ENCODE data around the gene PCCA. TPM values are rescaled to one million over a fixed set of nuclear protein-coding genes. Genes with fewer than 3 reads are reported as not detected.

Gene PCCA
- total and polyA plus RNA-seq, 2 donors (not counting 1 experiment from before 2014, with no cell fraction given), result 4.8 to 17.4 TPM

DNA sequence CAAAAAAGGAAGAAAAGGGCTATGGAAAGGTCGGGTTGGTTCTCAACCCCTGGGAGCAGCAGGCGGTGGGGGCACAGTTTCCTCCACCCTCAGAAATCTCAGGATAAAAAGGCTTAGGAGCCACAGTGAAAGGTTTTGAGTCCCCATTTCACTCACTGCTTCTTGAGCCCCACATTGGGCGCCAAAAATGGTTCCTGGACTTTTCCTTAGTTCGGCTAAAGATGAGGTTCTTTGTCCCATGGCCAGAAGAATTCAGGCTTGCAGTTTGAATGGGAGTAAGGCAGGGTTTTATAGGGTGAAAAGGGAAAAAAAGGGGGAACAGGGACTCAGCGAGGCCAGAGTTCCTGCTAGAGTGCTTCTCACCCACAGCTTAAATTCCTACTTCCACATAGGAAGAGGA lies 320.2 kb downstream of the PCCA start:
- H3K9ac ChIP-seq (ENCODE audit: low read length), result no peak overlapping the region
- no peak overlapping the region for H3K4me2 ChIP-seq (replicated peaks; ENCODE audit: low read depth, low read length, poor library complexity, severe bottlenecking)
- ChIA-PET CTCF (no interaction called here), POLR2A (no interaction called here)
- H3K4me3 Mint-ChIP-seq, result no peak overlapping the region
- H3K27me3 ChIP-seq (replicated peaks in 1 of 4; ENCODE audit: control extremely low read depth in 1 of 4, control insufficient read depth in 3 of 4, insufficient read depth in 4 of 4, low read length in 3 of 4), result no peaks in the 10 kb centered on the region
- no peaks in the 10 kb centered on the region for H3K36me3 ChIP-seq (replicated peaks in 1 of 2; ENCODE audit: control extremely low read depth in 1 of 2, control insufficient read depth in 1 of 2, extremely low read depth in 1 of 2, insufficient read depth in 2 of 2, low read length in 1 of 2)
- peaks cover 16% of the 10 kb centered on the region for H3K9me3 Mint-ChIP-seq (ENCODE audit: insufficient read depth)
- peaks cover 1 to 64% (median 54%) of the 10 kb centered on the region in 3 donors for H3K9me3 ChIP-seq (ENCODE audit: control extremely low read depth in 1 of 3, control insufficient read depth in 2 of 3, insufficient read depth in 1 of 3, low read length in 2 of 3)
- no peak overlapping the region for H3K27ac ChIP-seq (ENCODE audit: low read length in 2 of 2)
- no peaks in the 10 kb centered on the region for H4K20me1 ChIP-seq (ENCODE audit: control insufficient read depth, insufficient read depth, low read length, poor library complexity, severe bottlenecking)
- H3K27me3 Mint-ChIP-seq, result no peaks in the 10 kb centered on the region
- H3K4me1 ChIP-seq (ENCODE audit: control insufficient read depth in 2 of 2, insufficient read depth in 2 of 2, low read length in 2 of 2), result no peaks in the 10 kb centered on the region
- TF ChIP-seq EZH2 (IDR thresholded peaks at IDR 0.05; ENCODE audit: borderline replicate concordance, insufficient read depth, low read depth, low read length, poor library complexity, severe bottlenecking) (no peak), CTCF (IDR thresholded peaks at IDR 0.05) (no peak)
- no peaks in the 10 kb centered on the region for H3K79me2 ChIP-seq (ENCODE audit: control insufficient read depth, insufficient read depth, low read length)
- H3K27ac Mint-ChIP-seq, result no peak overlapping the region
- 96% methylated on average over 4 of the region's 5 CpGs for WGBS (ENCODE audit: insufficient coverage)
- H3K4me1 Mint-ChIP-seq, result no peaks in the 10 kb centered on the region
- intact Hi-C loops (cut with micrococcal nuclease), result no loop called here
- no peak overlapping the region for H2AFZ ChIP-seq (ENCODE audit: insufficient read depth, low read depth, low read length, poor library complexity, severe bottlenecking)
- H3K4me3 ChIP-seq (ENCODE audit: control extremely low read depth in 1 of 5, extremely low read depth in 1 of 5, insufficient read depth in 1 of 5, low read depth in 2 of 5, low read length in 4 of 5), result no peak overlapping the region
- no peak for DNase-seq
- no peak for ATAC-seq (ENCODE audit: low read depth)

DNA sequence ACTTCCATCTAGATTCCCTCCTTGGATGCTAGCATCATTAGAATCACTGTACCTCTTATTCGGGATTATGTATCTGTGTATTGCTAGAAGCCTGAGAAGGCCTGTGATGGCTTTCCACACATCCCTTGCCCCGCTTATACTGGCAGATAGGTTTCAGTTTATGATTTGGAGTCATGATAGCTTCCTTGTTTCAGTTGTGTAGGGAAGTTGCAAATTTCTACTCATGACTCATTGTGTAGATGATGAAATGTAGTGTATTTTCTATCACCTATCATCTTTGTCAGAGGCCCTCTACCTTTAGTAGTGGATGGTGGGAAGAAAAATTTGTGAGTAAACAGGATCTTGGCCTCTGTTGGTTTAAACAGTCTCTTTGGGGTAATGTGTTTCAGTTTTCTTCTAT lies 334.5 kb downstream of the PCCA start:
- Mint-ChIP-seq H3K4me1 (no peaks in the 10 kb centered on the region), H3K27me3 (no peaks in the 10 kb centered on the region), H3K4me3 (no peak overlapping the region), H3K9me3 (ENCODE audit: insufficient read depth) (no peaks in the 10 kb centered on the region), H3K27ac (no peak overlapping the region)
- Histone ChIP-seq H4K20me1 (ENCODE audit: control insufficient read depth, insufficient read depth, low read length, poor library complexity, severe bottlenecking) (no peaks in the 10 kb centered on the region), H3K27me3 (replicated peaks in 1 of 4; ENCODE audit: control extremely low read depth in 1 of 4, control insufficient read depth in 3 of 4, insufficient read depth in 4 of 4, low read length in 3 of 4) (no peaks in the 10 kb centered on the region), H3K4me1 (ENCODE audit: control insufficient read depth in 2 of 2, insufficient read depth in 2 of 2, low read length in 2 of 2) (no peaks in the 10 kb centered on the region), H3K79me2 (ENCODE audit: control insufficient read depth, insufficient read depth, low read length) (no peaks in the 10 kb centered on the region), H3K36me3 (replicated peaks in 1 of 2; ENCODE audit: control extremely low read depth in 1 of 2, control insufficient read depth in 1 of 2, extremely low read depth in 1 of 2, insufficient read depth in 2 of 2, low read length in 1 of 2) (no peaks in the 10 kb centered on the region), H3K9ac (ENCODE audit: low read length) (no peak overlapping the region), H3K9me3 (ENCODE audit: control extremely low read depth in 1 of 3, control insufficient read depth in 2 of 3, insufficient read depth in 1 of 3, low read length in 2 of 3) (no peaks in the 10 kb centered on the region), H3K4me3 (ENCODE audit: control extremely low read depth in 1 of 5, extremely low read depth in 1 of 5, insufficient read depth in 1 of 5, low read depth in 2 of 5, low read length in 4 of 5) (no peak overlapping the region), H2AFZ (ENCODE audit: insufficient read depth, low read depth, low read length, poor library complexity, severe bottlenecking) (no peak overlapping the region), H3K27ac (ENCODE audit: low read length in 2 of 2) (no peak overlapping the region), H3K4me2 (replicated peaks; ENCODE audit: low read depth, low read length, poor library complexity, severe bottlenecking) (no peak overlapping the region)
- POLR2A ChIA-PET, result no interaction called here
- DNase-seq, result no peak
- no peak for ATAC-seq (ENCODE audit: low read depth)
- TF ChIP-seq EZH2 (IDR thresholded peaks at IDR 0.05; ENCODE audit: borderline replicate concordance, insufficient read depth, low read depth, low read length, poor library complexity, severe bottlenecking), result no peak
- TF ChIP-seq CTCF (IDR thresholded peaks at IDR 0.05), result no peak
- intact Hi-C loops (cut with micrococcal nuclease), result no loop called here
- CTCF ChIA-PET, result no interaction called here
- WGBS (ENCODE audit: insufficient coverage), result no CpG with 5 or more reads among the region's 2 CpGs
